ENCODE data around the gene NEURL1B. TPM values are rescaled to one million over a fixed set of nuclear protein-coding genes. Genes with fewer than 3 reads are reported as not detected.
"Not testable (repeated sequence)": the region's sequence is repeated elsewhere in the genome, so short reads cannot be mapped to it uniquely, and the experiment has no call there.

Gene NEURL1B
- polyA plus RNA-seq, 1 donor from 2014 or later, result not detected

DNA sequence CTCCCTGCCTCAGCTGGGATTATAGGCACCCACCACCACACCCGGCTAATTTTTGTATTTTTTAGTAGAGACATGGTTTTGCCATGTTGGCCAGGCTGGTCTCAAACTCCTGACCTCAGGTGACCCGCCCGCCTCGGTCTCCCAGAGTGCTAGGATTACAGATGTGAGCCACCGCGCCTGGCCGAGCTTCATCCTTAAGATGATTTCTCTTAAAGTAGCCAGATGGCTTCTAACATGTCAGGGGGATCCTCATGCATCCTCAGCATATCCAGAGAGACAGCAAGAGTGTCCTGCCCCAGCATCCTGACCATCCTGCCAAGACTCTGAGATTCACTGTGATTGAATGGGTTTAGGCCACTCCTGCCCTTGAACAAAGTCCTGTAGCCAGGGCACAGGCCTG, 39.5 kb upstream of the NEURL1B start:
- not testable (repeated sequence) for H3K27ac Mint-ChIP-seq, H3K4me3 Mint-ChIP-seq

DNA sequence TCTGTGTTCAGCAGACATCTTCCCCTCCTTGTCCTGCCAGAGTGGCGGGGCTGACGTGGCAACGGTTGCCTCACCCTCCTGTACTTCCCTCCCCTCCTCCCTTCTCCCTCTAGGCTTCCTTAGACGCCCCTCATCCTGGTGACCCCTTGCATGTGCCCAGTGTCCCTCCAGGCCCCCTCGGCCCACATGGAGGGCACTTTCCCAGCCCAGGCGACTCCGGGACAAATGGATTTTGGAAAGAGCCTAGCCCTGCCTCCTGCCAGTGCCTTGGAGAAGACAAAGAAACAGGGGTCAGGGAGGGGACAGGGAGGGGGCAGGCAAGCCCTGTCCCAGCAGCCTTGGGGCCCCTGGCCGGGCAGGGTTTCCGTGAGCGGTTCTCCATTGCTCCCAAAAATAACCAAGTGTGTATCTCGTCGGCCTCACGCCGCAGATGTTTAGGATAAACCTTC, 38.3 kb upstream of the NEURL1B start:
- H3K27ac Mint-ChIP-seq, result no peak overlapping the region
- peaks cover 0 to 12% (median 3%) of the 10 kb centered on the region in 3 donors for H3K9me3 Mint-ChIP-seq
- H3K36me3 Mint-ChIP-seq, result no peaks in the 10 kb centered on the region
- no peak overlapping the region for H3K4me3 Mint-ChIP-seq
- peaks cover 0 to 3% (median 0%) of the 10 kb centered on the region in 3 donors for H3K4me1 Mint-ChIP-seq
- H3K27me3 Mint-ChIP-seq, result peaks cover 11% of the 10 kb centered on the region

More for the DNA sequence above, 39.5 kb upstream of the NEURL1B start:
- H3K36me3 Mint-ChIP-seq, H3K4me1 Mint-ChIP-seq, H3K27me3 Mint-ChIP-seq, H3K9me3 Mint-ChIP-seq: not testable (repeated sequence)

DNA sequence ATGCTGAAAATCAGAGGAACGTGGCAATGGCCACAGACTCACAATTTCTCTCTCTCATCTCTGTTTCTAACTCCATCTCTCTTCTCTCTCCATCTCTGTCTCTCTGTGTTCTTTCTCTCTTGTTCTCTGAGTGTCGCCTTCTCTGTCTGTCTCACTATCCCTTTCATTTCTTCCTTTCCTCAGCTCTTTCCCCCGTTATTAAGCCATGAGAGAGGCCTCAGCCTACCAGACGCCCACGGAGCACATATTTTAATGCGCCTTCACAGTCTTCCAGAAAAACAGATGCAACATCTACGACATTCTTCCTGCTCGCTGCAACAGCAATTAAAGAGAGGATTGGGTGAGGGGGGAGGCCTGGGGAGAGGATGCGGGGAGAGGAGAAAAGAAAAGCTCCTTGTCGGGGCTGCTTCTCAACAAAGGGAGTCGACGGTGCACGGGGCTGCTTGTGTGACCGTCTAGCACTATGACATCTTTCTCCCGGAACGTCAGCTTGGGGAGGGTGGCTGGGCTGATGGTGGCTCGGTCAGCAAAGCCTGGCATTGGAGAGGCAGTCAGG, 37.7 kb upstream of the NEURL1B start:
- Mint-ChIP-seq H3K36me3 (no peaks in the 10 kb centered on the region), H3K9me3 (peaks cover 0 to 12% (median 3%) of the 10 kb centered on the region in 3 donors), H3K27ac (no peak overlapping the region), H3K4me1 (peaks cover 0 to 3% (median 0%) of the 10 kb centered on the region in 3 donors), H3K4me3 (no peak overlapping the region), H3K27me3 (peaks cover 11% of the 10 kb centered on the region)

DNA sequence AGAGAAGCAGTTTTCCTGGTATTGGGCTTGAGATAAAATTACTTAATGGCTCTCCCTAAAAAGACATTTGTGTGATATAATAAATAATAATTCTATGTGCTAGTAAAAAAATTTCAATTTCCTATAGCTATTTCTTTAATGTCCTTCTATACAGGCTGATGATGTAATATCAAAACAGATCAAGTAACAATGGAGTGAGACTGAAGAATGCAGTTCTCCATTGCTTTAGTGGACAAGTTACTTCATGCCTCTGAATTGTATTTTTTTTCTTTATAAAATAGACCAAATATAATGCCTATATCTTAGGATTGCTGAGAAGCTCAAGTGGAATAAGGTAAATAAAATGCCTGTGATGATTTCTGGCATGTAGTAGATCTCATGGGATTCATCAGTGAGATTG, 35.6 kb upstream of the NEURL1B start:
- Mint-ChIP-seq H3K27ac (no peak overlapping the region), H3K4me1 (peaks cover 0 to 3% (median 0%) of the 10 kb centered on the region in 3 donors), H3K4me3 (no peak overlapping the region), H3K27me3 (peaks cover 13% of the 10 kb centered on the region), H3K36me3 (no peaks in the 10 kb centered on the region), H3K9me3 (peaks cover 2 to 8% (median 5%) of the 10 kb centered on the region in 3 donors)

DNA sequence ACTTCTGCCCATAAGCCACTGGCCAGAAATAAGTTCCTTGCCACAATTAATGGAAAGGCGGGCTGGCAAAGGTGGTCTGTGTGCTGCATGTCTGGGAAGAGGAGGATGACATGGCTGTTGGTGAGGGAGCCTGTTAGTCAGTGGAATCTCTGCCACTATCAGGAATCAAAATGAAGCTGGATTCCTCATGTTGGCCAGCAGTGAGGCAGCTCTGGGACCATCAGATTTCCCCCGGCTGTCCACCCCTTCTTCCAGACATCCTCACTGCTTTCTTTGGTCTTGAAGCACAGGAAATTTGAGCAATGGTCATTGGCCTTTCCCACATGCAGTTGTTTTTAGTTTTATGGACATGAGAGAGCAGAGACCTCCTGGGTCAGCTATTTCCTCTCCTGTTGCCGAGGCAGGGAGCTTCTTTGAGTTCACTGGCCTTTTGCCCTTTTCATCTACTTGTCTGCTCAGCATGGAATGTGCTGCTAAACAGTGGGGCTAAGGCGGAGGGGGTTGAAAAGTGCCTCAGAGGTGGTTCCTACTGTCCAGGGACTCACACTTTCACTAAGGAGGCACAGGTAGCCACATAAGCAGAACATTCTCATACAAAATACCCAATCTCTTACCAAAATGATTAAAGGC, 34.8 kb upstream of the NEURL1B start:
- Mint-ChIP-seq H3K36me3 (no peaks in the 10 kb centered on the region), H3K4me3 (no peak overlapping the region), H3K4me1 (peaks cover 0 to 3% (median 0%) of the 10 kb centered on the region in 3 donors), H3K27me3 (peaks cover 13% of the 10 kb centered on the region), H3K9me3 (peaks cover 2 to 8% (median 5%) of the 10 kb centered on the region in 3 donors), H3K27ac (no peak overlapping the region)

DNA sequence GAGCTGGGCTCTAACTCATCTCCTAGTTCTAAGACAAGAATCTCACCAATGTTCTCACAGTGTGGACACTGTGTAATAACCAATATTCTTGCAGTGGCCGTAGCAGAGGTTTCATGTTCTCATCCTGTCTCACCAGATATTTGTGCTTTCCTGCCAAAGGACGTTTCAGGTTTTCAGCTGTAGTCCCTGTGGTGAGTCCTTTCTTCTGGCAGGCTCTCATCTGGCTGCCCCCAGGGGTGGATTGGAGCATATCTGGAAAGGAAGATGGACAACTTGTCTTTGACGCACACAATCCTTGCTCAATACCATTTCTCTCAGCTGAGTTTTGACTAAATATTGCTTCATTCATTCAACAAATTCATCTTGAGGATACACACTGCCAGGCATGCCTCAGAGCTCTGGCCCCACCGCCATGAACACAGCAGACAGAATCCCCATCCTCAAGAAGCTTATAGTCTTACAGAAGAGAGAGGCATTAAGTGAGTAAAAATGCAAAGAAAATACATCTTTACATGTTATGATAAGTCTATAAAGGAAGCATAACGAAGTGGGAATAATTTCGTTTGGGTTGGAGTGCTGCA, 33.8 kb upstream of the NEURL1B start:
- no peak overlapping the region for H3K4me3 Mint-ChIP-seq

DNA sequence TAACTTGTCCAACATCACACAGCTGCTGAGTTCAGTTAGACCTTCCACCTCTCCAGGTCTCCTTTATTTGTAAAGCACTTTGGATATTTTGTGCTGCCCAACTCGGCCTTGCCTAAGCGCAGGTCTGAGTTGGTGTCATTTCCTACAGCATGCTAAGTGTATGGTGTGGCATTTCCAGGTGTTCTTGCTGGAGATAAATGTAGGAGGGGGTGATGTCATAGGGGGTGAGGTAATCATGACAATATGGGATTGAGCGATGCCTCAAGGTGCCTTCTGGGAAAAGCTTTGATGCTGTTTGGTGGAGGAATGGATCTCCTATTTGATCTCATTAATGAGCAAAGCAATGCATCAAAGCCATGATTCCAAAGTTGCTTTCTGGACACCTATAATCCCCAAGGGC, 32.3 kb upstream of the NEURL1B start:
- Mint-ChIP-seq H3K4me3 (no peak overlapping the region), H3K9me3 (peaks cover 2 to 13% (median 9%) of the 10 kb centered on the region in 3 donors), H3K27ac (no peak overlapping the region), H3K4me1 (peaks cover 0 to 3% (median 0%) of the 10 kb centered on the region in 3 donors), H3K27me3 (peaks cover 5% of the 10 kb centered on the region), H3K36me3 (no peaks in the 10 kb centered on the region)

More for the DNA sequence above, 33.8 kb upstream of the NEURL1B start:
- no peaks in the 10 kb centered on the region for H3K36me3 Mint-ChIP-seq
- peaks cover 7% of the 10 kb centered on the region for H3K27me3 Mint-ChIP-seq
- H3K27ac Mint-ChIP-seq, result no peak overlapping the region
- H3K9me3 Mint-ChIP-seq, result peaks cover 2 to 8% (median 5%) of the 10 kb centered on the region in 3 donors
- peaks cover 0 to 3% (median 0%) of the 10 kb centered on the region in 3 donors for H3K4me1 Mint-ChIP-seq

DNA sequence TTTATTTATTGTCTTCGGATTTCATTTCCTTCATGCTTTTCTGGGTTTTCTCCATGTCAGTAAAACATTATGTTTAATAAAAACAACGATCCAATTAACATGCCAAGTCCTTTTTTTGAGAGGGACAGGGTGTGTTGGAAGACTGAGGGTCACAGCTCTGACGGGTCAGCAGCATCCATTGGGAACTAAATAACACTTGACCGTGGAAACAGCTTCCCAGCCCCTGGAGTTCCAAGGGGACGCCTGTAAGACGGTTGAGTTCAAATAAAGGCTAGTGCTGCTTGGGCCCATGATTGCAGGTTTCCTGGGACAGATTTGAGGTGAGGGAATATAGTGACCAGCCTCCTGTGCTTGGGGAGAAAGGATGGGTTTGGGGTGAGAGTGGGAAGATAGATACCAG, 30.4 kb upstream of the NEURL1B start:
- H3K27ac Mint-ChIP-seq, result peak overlapping the region in 1 of 3 donors; percentile 5
- peaks cover 0 to 3% (median 0%) of the 10 kb centered on the region in 3 donors for H3K4me1 Mint-ChIP-seq
- H3K4me3 Mint-ChIP-seq, result no peak overlapping the region
- H3K9me3 Mint-ChIP-seq, result peaks cover 2 to 19% (median 9%) of the 10 kb centered on the region in 3 donors
- no peaks in the 10 kb centered on the region for H3K36me3 Mint-ChIP-seq
- peaks cover 5% of the 10 kb centered on the region for H3K27me3 Mint-ChIP-seq

DNA sequence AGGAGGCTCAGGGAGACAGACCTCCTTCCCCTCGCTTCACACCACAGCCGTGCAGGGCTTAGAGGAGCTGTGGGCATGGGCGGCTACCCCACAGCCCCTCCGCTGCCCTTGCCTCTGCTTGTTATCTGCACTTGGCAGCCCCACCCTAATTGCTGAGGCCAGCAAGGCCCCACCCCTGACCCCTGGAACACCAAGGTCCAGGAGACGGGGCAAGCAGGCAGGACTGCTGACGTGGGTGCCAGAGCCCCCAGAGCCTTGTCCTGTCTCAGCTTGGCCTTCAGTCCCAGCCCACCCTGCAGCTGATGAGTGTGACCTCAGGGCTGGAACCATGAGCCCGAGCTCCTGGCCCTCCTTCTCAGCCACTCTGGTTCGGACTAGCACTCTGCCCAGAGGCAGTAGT, 29.1 kb upstream of the NEURL1B start:
- H3K4me1 Mint-ChIP-seq, result peaks cover 0 to 3% (median 0%) of the 10 kb centered on the region in 3 donors
- no peak overlapping the region for H3K4me3 Mint-ChIP-seq
- peaks cover 2 to 13% (median 9%) of the 10 kb centered on the region in 3 donors for H3K9me3 Mint-ChIP-seq
- peaks cover 5% of the 10 kb centered on the region for H3K27me3 Mint-ChIP-seq
- H3K36me3 Mint-ChIP-seq, result no peaks in the 10 kb centered on the region
- no peak overlapping the region for H3K27ac Mint-ChIP-seq

DNA sequence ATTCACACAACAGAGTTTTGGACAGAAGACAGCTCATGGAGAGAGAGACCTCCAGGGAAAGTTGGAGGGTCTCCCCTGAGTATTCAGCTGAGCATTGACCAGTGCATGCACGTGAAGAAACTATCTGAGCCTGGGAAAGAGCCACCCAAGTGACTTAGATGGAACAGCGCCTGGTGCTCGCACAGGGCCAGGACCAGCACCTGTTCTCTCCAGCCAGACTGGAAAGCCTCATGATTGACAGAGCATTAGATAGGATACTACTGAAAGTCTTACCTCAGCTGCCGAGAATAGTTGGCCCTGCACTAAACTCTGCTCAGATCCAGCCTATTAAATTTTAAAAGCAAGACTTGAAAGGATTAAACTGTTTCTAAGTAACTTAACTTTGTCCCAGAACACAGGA, 28.3 kb upstream of the NEURL1B start:
- Mint-ChIP-seq H3K27me3 (peaks cover 2% of the 10 kb centered on the region), H3K27ac (no peak overlapping the region), H3K4me3 (no peak overlapping the region), H3K9me3 (peaks cover 2 to 12% (median 9%) of the 10 kb centered on the region in 3 donors), H3K4me1 (peaks cover 0 to under 1% (median 0%) of the 10 kb centered on the region in 3 donors), H3K36me3 (no peaks in the 10 kb centered on the region)

DNA sequence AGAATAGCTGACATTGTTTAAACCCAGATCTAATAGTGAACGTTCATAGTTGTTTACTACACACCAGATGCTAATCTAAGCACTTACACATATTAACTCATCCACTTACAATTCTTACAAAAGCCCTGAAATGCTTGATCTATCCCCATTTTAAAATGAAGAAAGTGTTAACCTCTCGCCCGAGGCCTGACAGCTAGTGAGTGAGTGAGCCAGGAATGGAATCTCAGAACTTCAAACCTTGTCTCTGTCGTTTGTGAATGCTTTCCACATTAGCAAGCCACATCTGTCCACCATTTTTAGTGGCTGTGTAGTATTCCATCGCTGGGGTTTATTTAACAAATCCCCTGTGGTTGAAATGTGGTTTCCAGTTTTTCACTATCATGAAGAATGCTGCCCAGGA, 24.9 kb upstream of the NEURL1B start:
- Mint-ChIP-seq H3K9me3 (peaks cover 0 to 12% (median 7%) of the 10 kb centered on the region in 3 donors), H3K4me1 (no peaks in the 10 kb centered on the region), H3K4me3 (no peak overlapping the region), H3K27ac (no peak overlapping the region), H3K36me3 (no peaks in the 10 kb centered on the region), H3K27me3 (no peaks in the 10 kb centered on the region)

DNA sequence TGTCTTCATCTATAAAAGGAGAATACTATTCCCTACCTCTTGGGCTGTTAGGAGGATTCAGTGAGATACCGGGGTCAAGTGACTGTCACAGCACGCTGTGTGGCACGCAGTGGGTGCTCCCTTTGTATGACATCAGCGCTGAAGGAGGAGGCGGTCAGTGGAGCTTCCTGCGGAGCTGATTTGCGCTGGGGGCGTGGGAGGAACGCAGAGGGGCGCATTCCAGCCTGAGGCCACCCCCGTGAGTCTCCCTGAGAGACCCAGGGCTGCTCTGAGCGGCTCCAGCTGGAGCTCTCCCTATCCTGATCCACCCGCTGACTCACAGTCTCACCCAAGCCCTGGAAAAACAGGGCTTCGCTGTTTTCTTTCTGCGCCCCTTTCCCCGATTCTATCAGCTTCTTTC, 24.3 kb upstream of the NEURL1B start:
- Mint-ChIP-seq H3K27ac (no peak overlapping the region), H3K36me3 (no peaks in the 10 kb centered on the region), H3K9me3 (peaks cover 0 to 12% (median 7%) of the 10 kb centered on the region in 3 donors), H3K27me3 (no peaks in the 10 kb centered on the region), H3K4me1 (no peaks in the 10 kb centered on the region), H3K4me3 (no peak overlapping the region)

DNA sequence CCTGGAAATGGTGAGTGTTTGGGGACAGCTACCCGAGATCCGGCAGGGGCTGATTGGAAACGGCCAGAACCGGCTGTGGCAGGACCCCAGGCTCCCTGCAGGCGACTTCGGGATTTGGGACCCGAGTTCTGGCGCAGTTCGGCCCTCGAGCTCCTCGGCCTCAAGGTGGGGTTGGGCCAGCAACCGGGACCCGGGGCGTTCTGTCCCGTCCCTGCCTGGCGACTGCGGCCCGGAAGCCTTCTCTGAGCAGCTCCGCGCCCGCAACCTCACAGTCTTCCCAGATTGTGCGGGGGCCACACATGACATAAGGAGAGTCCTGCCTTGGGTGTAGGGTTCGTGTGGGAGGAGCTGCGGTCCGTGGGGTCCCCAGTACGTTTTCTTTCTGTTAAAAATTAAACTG, 23.2 kb upstream of the NEURL1B start:
- Mint-ChIP-seq H3K4me3 (no peak overlapping the region), H3K4me1 (no peaks in the 10 kb centered on the region), H3K27ac (no peak overlapping the region), H3K27me3 (no peaks in the 10 kb centered on the region), H3K9me3 (peaks cover 0 to 12% (median 7%) of the 10 kb centered on the region in 3 donors), H3K36me3 (no peaks in the 10 kb centered on the region)

DNA sequence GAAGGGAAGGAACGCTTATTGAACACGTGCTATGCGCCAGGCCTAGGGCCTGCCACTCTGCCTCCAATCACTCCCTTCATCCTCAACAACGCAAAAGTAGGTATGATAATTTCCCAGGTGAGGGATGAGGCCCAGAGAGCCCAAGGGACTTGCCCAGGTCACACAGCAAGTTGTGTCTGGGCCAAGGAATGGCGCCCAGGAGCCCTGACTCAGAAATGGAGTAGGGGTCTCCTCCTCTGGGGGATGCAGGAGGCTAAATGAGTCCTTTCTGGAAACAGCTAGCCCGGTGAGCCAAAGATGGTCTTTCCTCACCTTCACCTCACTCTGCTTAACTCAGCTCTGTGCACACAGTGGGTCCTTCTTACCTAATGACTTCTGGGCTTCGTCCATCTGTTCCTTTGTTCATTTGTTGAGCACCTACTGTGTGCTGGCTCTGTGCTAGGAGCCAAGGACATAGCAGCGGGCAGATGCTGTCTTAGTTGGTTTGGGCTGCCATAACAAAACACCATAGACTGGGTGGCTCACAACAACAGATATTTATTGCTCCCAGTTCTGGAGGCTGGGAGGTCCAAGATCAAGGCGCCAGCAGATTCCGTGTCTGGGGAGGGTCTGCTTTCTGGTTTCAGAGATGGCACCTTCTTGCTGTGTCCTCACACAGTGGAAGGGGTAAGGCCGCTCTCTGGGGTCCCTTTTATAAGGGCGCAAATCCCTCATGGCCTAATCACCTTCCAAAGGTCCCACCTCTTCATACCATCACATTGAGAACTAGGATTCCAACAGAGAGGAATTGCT, 22.3 kb upstream of the NEURL1B start:
- Mint-ChIP-seq H3K9me3 (peaks cover 0 to 7% (median 2%) of the 10 kb centered on the region in 3 donors), H3K36me3 (no peaks in the 10 kb centered on the region), H3K27ac (no peak overlapping the region), H3K4me1 (no peaks in the 10 kb centered on the region), H3K27me3 (no peaks in the 10 kb centered on the region), H3K4me3 (no peak overlapping the region)

DNA sequence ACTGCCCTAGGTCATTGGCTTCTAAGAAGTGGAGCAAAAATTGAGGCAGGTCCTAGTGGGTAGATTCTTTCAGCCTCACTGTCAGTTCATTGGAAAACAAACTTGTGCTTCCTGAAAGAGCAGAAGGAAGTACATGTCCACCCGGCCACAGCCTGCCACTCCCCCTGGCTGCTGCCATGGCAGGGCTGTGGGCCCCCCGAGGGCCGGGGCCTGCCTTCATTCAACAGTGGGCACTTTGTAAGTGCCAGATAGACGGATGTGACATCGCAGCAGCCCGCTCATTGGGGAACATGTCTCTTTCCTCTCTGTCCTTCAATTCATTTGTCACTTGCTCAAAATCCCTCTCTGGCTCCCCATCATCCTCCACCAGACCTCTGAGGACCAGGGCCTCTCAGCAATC, 20.6 kb upstream of the NEURL1B start:
- Mint-ChIP-seq H3K27ac (no peak overlapping the region), H3K4me1 (no peaks in the 10 kb centered on the region), H3K9me3 (peaks cover 0 to 2% (median 0%) of the 10 kb centered on the region in 3 donors), H3K4me3 (no peak overlapping the region), H3K36me3 (no peaks in the 10 kb centered on the region), H3K27me3 (no peaks in the 10 kb centered on the region)
